Occipital lobe (tissue), 2 donors: Measurements from ENCODE around the gene MPPE1. TPM values are rescaled to one million over a fixed set of nuclear protein-coding genes. Genes with fewer than 3 reads are reported as not detected.
"Not testable (repeated sequence)": the region's sequence is repeated elsewhere in the genome, so short reads cannot be mapped to it uniquely, and the experiment has no call there.

Experiments used
- DNase-seq: peaks from one replicate; lab custom pipeline; 2025; lab: John Stamatoyannopoulos, UW
- total RNA-seq: library from RNA; depleted of rRNA; stranded (reverse); fragments of >200 nt; gene quantifications from one replicate; pipeline ENCODE4 v1.2.3, GENCODE V29; 2014

Gene MPPE1
- total RNA-seq, 1 donor from 2014 or later: 17.6 TPM

DNA sequence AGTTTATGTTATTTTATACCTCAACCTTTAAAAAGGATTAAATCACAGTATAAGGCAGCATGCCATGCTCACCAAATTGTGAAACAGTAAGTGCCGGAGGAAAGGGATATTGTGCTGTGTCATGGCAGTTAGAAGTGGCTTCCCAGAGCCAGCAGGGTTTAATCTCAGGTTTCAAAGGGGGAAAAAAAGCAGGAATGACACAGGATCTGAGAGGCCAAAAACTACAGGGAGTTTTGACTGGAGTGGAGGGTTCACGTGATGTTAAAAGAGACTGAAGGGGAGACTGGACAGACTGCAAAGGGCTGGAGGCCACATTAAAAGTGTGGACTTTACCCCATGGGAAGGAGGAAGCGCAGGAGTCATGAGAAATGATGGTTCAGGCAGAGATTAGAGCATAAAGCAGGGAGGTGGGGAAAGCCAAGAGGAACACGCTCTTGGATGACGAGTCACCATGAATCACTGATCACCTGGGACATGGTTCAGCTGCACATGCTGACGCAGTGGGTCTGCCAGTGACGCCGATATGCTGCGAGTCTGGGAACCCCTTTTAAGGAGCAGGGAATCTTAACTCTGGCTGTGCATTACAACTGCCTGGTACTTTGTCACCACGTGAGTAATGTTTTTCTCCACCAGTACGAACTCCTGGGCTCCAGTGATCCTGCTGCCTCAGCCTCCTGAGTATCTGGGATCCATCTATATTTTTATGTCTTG is 50.8 kb downstream of the MPPE1 start:
- peak; percentile 54 for DNase-seq

DNA sequence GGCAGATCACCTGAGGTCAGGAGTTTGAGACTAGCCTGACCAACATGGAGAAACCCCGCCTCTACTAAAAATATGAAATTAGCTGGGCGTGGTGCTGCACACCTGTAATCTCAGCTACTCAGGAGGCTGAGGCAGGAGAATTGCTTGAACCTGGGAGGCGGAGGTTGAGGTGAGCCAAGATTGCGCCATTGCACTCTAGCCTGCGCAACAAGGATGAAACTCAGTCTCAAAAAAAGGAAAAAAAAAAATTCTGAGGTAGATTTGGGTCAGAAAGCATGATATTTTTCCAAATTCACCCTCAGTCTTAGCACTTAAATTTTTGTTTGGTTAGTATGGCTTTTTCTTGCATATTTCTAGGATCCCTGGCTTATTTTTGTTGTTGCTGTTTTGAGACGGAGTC is 53.6 kb downstream of the MPPE1 start:
- DNase-seq: not testable (repeated sequence)

DNA sequence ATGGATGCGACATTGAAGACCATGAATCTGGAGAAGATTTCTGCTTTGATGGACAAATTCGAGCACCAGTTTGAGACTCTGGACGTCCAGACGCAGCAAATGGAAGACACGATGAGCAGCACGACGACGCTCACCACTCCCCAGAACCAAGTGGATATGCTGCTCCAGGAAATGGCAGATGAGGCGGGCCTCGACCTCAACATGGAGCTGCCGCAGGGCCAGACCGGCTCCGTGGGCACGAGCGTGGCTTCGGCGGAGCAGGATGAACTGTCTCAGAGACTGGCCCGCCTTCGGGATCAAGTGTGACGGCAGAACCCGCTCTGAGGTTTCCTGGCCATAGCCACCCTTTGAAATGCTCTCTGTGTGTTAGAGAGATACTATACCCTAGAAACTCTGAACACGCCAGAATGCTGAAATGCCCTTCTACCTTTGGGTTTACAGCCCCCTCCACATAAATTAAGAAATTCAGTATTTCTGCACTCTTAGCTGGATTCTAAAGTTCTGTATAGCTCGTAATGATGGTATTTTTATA is 56.2 kb downstream of the MPPE1 start:
- DNase-seq: no peak

DNA sequence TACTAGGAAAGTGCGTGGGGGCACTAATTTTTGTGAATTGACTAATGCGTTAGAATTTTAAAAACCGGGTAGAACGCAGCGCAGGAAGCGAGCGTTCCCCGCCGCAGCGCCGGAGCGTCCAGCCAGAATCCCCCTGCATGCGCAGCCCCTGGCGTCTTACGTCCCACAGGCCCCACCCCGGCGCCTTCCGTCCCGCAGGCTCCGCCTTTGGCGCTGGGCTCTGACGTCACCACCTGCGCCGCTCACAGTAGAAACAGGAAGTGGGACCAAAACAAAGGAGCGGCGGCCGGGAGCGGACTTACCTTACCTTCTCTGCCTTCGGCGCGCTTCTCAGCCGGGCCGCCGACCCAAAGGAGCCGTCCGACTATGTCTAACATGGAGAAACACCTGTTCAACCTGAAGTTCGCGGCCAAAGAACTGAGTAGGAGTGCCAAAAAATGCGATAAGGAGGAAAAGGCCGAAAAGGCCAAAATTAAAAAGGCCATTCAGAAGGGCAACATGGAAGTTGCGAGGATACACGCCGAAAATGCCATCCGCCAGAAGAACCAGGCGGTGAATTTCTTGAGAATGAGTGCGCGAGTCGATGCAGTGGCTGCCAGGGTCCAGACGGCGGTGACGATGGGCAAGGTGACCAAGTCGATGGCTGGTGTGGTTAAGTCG is 56.8 kb downstream of the MPPE1 start, which contains the start of gene CHMP1B:
Gene CHMP1B, plus strand, starts transcription at position 268 of the 660 bp plus-strand sequence. Its CDS starts 99 bp downstream, at position 367.
- DNase-seq: peak; percentile 96

DNA sequence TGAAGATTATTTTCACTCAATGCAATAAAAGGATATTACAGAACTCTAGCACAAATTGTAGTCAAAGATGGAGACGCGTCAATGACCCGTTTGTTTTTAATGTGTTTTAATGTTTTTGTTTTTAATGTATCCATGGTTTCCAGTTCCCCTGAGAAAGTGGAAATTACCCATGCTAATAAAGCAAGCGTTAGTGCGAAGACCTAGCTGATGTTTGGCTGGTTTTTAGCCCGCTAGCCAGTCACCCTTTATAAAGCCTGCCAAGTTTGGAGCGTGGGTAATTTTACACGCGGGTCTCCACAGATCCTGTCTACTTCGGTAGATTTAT is 57.3 kb downstream of the MPPE1 start:
- no peak for DNase-seq

DNA sequence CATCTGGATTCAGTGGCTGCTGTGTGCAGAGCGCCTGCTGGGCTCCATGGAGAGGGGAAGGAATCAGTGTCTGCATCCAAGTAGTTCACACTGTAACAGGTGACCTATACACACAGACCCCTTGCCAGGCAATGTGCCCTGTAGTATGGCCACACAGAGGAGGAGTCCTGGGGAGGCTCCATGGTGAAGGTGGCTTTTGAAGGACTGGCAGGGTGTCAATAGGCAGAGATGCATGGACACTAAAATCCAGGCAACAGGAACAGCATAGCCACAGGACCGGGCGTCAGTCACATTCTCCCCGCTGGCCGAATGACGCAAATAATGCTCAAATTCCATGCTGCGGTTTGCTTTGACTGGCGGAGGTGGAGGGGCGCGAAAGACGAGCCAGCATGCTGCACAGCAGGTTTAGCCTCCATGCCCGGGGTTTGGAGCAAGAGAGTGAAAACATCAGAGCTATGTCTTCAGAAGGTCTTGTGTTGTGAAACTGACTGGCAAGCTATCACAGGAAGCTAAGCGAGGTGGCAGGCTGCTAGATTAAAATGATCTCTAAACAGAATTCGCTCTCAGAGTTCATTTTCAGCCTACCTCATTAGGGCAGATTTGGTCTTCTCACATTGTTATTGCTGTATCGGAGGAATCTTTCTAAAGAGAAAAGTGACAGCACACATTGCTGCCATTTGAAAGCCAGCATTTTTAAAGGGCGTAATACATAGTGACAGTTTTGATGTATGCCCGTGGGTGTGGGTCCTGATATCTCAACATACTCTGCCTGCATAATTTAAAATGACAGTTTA is 58.1 kb downstream of the MPPE1 start:
- peak; percentile 48 for DNase-seq

DNA sequence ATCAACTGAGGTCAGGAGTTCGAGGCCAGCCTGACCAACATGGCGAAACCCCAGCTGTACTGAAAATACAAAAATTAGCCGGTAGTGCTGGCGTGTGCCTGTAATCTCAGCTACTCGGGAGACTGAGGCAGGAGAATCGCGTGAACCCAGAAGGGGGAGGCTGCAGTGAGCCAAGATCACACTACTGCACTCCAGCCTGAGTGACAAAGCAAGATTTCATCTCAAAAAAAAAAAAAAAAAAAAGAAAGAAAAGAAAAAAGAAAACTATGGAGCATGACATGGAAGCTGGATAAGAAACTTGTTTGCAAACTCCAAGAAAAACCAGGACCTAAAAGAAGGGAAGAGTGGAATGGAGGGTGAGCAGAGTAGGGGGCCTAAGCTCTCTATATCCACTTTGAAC is 58.8 kb downstream of the MPPE1 start:
- no peak for DNase-seq

DNA sequence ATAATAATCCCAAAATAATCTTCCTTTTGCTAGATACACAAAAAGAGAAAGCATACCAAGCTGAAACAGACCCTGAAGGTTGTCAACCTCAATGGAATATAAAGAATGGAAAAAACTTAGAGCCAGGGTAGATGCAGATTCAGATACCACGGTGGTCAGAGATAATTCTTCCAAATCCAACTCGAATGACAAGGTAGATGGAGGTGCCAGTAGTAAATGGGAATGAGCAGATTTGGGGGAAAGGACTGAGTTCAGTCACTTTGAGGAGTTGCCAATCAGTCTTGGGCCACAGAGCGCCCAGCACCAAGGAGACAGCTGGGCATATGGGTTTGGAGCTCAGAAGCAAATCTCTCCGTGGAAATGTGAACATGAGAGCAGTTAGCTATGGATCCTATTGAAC is 60.3 kb downstream of the MPPE1 start:
- DNase-seq: no peak

DNA sequence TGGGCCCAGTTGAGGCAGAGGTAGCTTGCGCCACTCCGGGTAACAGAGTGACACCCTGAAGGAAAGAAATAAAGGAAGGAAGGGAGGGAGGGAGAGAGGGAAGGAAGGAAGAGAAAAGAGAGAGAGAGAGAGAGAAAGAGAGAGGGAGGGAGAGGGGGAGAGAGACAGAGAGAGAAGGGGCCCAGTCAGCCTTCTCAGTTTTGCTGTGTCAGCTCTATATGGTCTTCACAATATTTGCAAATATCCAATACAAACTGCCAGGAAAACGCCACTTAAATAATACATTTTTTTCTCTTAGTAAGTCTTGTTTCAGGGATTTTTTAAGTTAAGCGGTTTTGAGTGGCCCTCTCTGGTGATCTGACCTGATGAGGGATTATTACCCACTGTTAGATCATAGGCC is 62.5 kb downstream of the MPPE1 start:
- no peak for DNase-seq

DNA sequence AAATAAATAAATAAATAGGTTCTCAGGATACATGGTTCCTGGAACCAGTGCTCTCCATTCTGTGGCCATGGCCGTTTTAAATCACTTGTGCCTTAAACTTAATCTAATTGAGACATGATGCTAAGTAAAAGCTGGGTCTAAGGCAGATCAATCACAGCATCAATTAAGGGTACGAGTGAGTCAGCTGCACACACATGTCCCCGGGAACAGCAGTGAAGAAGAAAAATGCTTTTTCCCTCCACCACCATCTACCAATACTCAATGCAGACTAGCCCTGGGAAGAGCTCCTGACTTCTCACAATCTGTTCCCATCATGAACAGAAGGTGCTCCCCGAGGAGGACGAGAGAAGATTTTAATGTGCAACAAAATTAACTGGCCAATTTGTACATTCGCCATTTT is 63.7 kb downstream of the MPPE1 start:
- no peak for DNase-seq

DNA sequence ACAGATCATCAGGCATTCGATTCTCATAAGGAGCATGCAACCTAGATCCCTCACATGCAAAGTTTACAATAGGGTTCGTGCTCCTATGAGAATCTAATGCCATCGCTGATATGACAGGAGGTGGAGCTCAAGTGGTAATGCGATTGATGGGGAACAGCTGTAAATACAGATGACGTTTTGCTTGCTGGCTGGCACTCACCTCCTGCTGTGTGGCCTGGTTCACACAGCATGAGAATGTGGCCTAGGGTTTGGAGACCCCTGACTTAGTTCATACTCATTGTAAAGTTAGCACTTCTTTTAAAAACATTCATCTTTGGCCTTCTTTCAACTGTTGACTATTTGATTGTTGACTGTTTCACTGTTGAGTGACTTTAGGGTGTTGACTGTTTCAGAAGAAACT is 65.6 kb downstream of the MPPE1 start:
- no peak for DNase-seq

DNA sequence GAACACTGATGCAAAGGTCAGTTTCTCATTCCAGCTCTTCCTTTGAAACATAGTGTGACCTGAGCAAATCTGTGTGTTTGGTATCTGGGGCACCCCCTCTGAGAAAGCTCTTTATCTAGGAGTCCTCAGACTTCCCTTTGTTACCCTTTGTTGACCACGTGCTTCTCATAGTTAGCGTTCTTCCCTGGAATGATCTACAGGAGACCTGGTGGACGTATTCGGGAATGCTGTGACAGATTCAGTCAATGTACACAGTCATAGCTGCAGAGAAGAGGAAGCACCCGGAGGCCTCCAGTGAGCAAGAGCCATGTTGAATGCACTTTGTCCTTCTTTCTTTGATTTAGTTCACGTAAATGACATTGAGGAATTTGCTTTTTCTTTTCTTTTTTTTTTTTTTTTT is 67.6 kb downstream of the MPPE1 start:
- DNase-seq: no peak

DNA sequence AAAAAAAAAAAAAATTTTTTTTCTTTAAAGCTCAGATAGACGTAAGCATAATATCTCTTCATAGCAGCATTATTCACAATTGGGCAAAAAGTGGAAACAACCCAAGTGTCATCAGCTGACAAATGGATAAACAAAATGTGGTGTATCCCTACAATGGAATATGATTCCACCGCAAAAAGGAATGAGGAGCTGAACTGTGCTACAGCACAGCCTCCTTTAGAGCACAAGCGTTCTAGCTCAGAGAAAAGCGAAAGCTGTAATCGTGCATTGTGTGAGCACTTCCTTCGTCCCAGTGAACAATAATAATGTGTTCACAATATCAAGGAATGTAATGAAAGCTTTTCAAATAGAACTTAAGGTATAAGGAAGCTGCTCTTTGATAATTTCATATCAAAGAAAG is 68.6 kb downstream of the MPPE1 start:
- no peak for DNase-seq

DNA sequence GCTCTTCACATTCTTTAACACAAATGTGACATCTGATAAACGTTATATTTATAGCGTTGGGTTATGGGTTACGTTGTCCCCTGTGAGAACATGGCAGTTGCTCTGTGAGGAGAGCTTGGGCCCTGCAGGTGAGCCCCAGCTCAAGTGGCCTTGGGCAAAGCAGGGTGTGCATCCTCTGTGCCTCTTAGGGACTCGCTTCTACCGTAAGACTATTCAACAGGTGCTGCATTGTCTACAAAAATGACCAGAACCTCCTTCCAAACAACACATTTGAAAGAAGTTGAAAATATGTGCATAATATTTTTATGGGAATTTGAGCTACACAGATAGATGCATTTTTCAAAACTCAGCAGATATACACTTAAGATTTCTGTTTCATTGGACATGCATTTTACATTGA is 73.3 kb downstream of the MPPE1 start:
- no peak for DNase-seq

Other genes starting within 250 kb of the MPPE1 start
- 49.8 TPM for gene GNAL, start 219.1 kb downstream of the MPPE1 start, total RNA-seq
- gene CHMP1B, start 56.9 kb downstream of the MPPE1 start, total RNA-seq: 68.8 TPM
- 6.1 TPM for gene IMPA2, start 73.2 kb upstream of the MPPE1 start, total RNA-seq
- 0.16 TPM for gene ANKRD62, start 185.5 kb upstream of the MPPE1 start, total RNA-seq